Body of pancreas (tissue), 4 donors: ENCODE measurements around the gene ERC2.

ENCODE experiments used
- POLR2A ChIP-seq, 3 donors: fragments of 450-650 bp; IDR thresholded peaks; one replicate each; pipeline ENCODE4 v1.6.1; 2016; ENCODE audit warnings: antibody characterized with exemption in 3 of 3, mild to moderate bottlenecking in 2 of 3
- TF ChIP-seq, protein P1 (sequence below), 7 experiments: fragments of 450-650 bp in 4 of 7; fragments of 200-600 bp in 3 of 7; sonication (generic) in 3 of 7; IDR thresholded peaks; one replicate each; pipeline ENCODE4 v1.5.1; 2016 to 2019; ENCODE audit warnings: antibody characterized with exemption in 7 of 7

- no peak for TF ChIP-seq POLR2A (IDR thresholded peaks at IDR 0.05)
- TF ChIP-seq, protein P1, sequence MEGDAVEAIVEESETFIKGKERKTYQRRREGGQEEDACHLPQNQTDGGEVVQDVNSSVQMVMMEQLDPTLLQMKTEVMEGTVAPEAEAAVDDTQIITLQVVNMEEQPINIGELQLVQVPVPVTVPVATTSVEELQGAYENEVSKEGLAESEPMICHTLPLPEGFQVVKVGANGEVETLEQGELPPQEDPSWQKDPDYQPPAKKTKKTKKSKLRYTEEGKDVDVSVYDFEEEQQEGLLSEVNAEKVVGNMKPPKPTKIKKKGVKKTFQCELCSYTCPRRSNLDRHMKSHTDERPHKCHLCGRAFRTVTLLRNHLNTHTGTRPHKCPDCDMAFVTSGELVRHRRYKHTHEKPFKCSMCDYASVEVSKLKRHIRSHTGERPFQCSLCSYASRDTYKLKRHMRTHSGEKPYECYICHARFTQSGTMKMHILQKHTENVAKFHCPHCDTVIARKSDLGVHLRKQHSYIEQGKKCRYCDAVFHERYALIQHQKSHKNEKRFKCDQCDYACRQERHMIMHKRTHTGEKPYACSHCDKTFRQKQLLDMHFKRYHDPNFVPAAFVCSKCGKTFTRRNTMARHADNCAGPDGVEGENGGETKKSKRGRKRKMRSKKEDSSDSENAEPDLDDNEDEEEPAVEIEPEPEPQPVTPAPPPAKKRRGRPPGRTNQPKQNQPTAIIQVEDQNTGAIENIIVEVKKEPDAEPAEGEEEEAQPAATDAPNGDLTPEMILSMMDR (IDR thresholded peaks at IDR 0.05): no peak
Measured at GRCh38 chr3:56121716-56122115, 346.6 kb downstream of the ERC2 start.
